Activated B cell treated with CpG ODN at 0.5 μM for 24 hours (primary cell): ENCODE measurements around the gene TMEM267. TPM values are rescaled to one million over a fixed set of nuclear protein-coding genes. Genes with fewer than 3 reads are reported as not detected.
"Not testable (repeated sequence)": the region's sequence is repeated elsewhere in the genome, so short reads cannot be mapped to it uniquely, and the experiment has no call there.

Source experiments
- ATAC-seq: fragments of 200-7000 bp; cut with Tn5 transposase; one replicate; pipeline ENCODE4 v1.10.0; 2021; ENCODE audit warnings: low read depth, mild to moderate bottlenecking, moderate library complexity
- CTCF ChIA-PET: fragments of 350-600 bp; sonication (Branson Sonifier 250); formaldehyde crosslinking; loops from one replicate; lab custom pipeline; 2021; ENCODE audit warnings: antibody characterized with exemption; lab: Charles Lee
- POLR2A ChIA-PET: fragments of 350-600 bp; sonication (Branson Sonifier 250); formaldehyde crosslinking; loops from one replicate; lab custom pipeline; 2021; ENCODE audit warnings: antibody characterized with exemption; lab: Charles Lee
- DNase-seq: peaks from one replicate; pipeline ENCODE4 v3.0.0; 2022
- H3K27ac Mint-ChIP-seq: one replicate; pipeline ENCODE4 v1.8.0; 2020; ENCODE audit warnings: mixed read lengths
- H3K27me3 Mint-ChIP-seq: one replicate; pipeline ENCODE4 v1.8.0; 2021; ENCODE audit warnings: mixed read lengths
- H3K36me3 Mint-ChIP-seq: one replicate; pipeline ENCODE4 v1.8.0; 2021; ENCODE audit warnings: low read depth, mixed read lengths
- H3K4me1 Mint-ChIP-seq: one replicate; pipeline ENCODE4 v1.8.0; 2021; ENCODE audit warnings: mixed read lengths
- H3K4me3 Mint-ChIP-seq: one replicate; pipeline ENCODE4 v1.8.0; 2020; ENCODE audit warnings: mild to moderate bottlenecking, mixed read lengths
- H3K9me3 Mint-ChIP-seq: one replicate; pipeline ENCODE4 v1.8.0; 2020; ENCODE audit warnings: mixed read lengths
- intact Hi-C: fragments of 100-400 bp; cut with micrococcal nuclease; formaldehyde crosslinking; loops from one replicate; pipeline ENCODE4 v1.15.1; 2024
- total RNA-seq: library from RNA; stranded (reverse); gene quantifications from 2 replicates; pipeline ENCODE4 v1.2.3, GENCODE V29; 2022
- TF ChIP-seq, protein P1 (sequence below): fragments of 200-600 bp; IDR thresholded peaks from one replicate; pipeline ENCODE4 v1.8.0; 2022; ENCODE audit warnings: antibody characterized with exemption, mild to moderate bottlenecking

TMEM267 gene
- total RNA-seq, 1 donor from 2014 or later: 15.2 TPM

GRCh38 chr5:43515678-43516048, 32.0 kb upstream of the TMEM267 start:
- ChIA-PET CTCF (interaction anchor here (1.0 to 2.5 kb wide), 2 partner anchors 32 to 40 kb away, joined by 3 to 12 read pairs; partner anchors contain the start of gene TMEM267), POLR2A (interaction anchor here (1.1 to 4.3 kb wide), 7 partner anchors 31 to 496 kb away, joined by 3 to 140 read pairs (median 10); partner anchors contain the start of genes HMGCS1, NNT and TMEM267)
- Mint-ChIP-seq H3K4me1 (peaks cover 23% of the 10 kb centered on the region), H3K4me3 (peak overlapping the region; percentile 95), H3K9me3 (no peaks in the 10 kb centered on the region), H3K27ac (peak overlapping the region; percentile 95), H3K36me3 (peaks cover 6% of the 10 kb centered on the region), H3K27me3 (no peaks in the 10 kb centered on the region)
- intact Hi-C loops: loop anchor here (1.0 kb wide), 9 partner anchors 32 to 1611 kb away; partner anchors contain the start of genes HMGCS1, NNT, RIMOC1 and TMEM267
- DNase-seq: no peak
- TF ChIP-seq, protein P1, sequence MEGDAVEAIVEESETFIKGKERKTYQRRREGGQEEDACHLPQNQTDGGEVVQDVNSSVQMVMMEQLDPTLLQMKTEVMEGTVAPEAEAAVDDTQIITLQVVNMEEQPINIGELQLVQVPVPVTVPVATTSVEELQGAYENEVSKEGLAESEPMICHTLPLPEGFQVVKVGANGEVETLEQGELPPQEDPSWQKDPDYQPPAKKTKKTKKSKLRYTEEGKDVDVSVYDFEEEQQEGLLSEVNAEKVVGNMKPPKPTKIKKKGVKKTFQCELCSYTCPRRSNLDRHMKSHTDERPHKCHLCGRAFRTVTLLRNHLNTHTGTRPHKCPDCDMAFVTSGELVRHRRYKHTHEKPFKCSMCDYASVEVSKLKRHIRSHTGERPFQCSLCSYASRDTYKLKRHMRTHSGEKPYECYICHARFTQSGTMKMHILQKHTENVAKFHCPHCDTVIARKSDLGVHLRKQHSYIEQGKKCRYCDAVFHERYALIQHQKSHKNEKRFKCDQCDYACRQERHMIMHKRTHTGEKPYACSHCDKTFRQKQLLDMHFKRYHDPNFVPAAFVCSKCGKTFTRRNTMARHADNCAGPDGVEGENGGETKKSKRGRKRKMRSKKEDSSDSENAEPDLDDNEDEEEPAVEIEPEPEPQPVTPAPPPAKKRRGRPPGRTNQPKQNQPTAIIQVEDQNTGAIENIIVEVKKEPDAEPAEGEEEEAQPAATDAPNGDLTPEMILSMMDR: no peak
- no peak for ATAC-seq

GRCh38 chr5:43514816-43515677, 31.4 kb upstream of the TMEM267 start, which contains the start of gene C5orf34:
C5orf34 (minus strand) TSS chr5:43515148; CDS start chr5:43509339, 5,809 bp downstream.
- ChIA-PET POLR2A (interaction anchor here (0.5 to 4.3 kb wide), 12 partner anchors 30 to 523 kb away, joined by 3 to 140 read pairs (median 4); partner anchors contain the start of genes HMGCS1, NNT, TMEM267 and ZNF131), CTCF (interaction anchor here (0.9 to 2.5 kb wide), 3 partner anchors 31 to 88 kb away, joined by 3 to 12 read pairs (median 3); partner anchors contain the start of genes NNT and TMEM267)
- H3K36me3 Mint-ChIP-seq: peaks cover 6% of the 10 kb centered on the region
- peak within 1 kb of the TSS; percentile 95 for H3K27ac Mint-ChIP-seq
- H3K27me3 Mint-ChIP-seq: no peaks in the 10 kb centered on the region
- peak within 1 kb of the TSS; percentile 95 for H3K4me3 Mint-ChIP-seq
- peaks cover 23% of the 10 kb centered on the region for H3K4me1 Mint-ChIP-seq
- ATAC-seq: peak; percentile 96
- peak; percentile 92 for DNase-seq
- TF ChIP-seq, protein P1: no peak
- intact Hi-C loops: loop anchor here (1.0 kb wide), 9 partner anchors 32 to 1611 kb away; partner anchors contain the start of genes HMGCS1, NNT, RIMOC1 and TMEM267
- H3K9me3 Mint-ChIP-seq: no peaks in the 10 kb centered on the region

DNA sequence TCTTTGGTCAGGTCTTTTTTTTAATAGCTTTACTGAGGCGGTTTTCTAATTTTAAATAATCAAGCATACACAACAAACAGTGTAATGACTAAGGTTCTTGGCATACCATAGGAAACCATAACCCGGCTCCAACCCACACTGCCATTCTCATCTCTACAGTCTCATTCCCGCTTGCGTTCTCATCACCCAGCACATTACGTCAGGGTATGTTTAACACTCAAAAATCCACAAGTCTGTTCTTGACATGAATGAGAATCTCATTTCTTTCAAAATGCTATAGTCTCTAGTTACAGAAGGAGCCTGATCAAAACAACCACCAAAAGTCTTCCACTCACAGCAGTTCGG, 30.8 kb upstream of the TMEM267 start:
- peak overlapping the region; percentile 95 for H3K4me3 Mint-ChIP-seq
- intact Hi-C loops: no loop called here
- ATAC-seq (peak; percentile 18), DNase-seq (no peak)
- ChIA-PET CTCF (interaction anchor here (0.9 to 2.5 kb wide), 2 partner anchors 30 to 89 kb away, joined by 3 to 12 read pairs; partner anchors contain the start of genes NNT and TMEM267), POLR2A (interaction anchor here (1.0 to 4.3 kb wide), 11 partner anchors 30 to 522 kb away, joined by 3 to 140 read pairs (median 5); partner anchors contain the start of genes HMGCS1, NNT, TMEM267 and ZNF131)
- H3K9me3 Mint-ChIP-seq: no peaks in the 10 kb centered on the region
- H3K27ac Mint-ChIP-seq: peak overlapping the region; percentile 95
- peaks cover 6% of the 10 kb centered on the region for H3K36me3 Mint-ChIP-seq
- no peaks in the 10 kb centered on the region for H3K27me3 Mint-ChIP-seq
- peaks cover 23% of the 10 kb centered on the region for H3K4me1 Mint-ChIP-seq
- TF ChIP-seq, protein P1: no peak

- intact Hi-C loops: no loop called here
- DNase-seq: no peak
Measured at GRCh38 chr5:43514025-43514424, 30.4 kb upstream of the TMEM267 start.

GRCh38 chr5:43511062-43511461, 27.4 kb upstream of the TMEM267 start:
- H3K27me3 Mint-ChIP-seq, DNase-seq, H3K27ac Mint-ChIP-seq, ATAC-seq, CTCF ChIA-PET, H3K9me3 Mint-ChIP-seq, intact Hi-C loops, POLR2A ChIA-PET, H3K4me3 Mint-ChIP-seq: not testable (repeated sequence)
- Mint-ChIP-seq H3K36me3 (peaks cover 14% of the 10 kb centered on the region), H3K4me1 (peaks cover 23% of the 10 kb centered on the region)

More at GRCh38 chr5:43514025-43514424, 30.4 kb upstream of the TMEM267 start:
- no peaks in the 10 kb centered on the region for H3K9me3 Mint-ChIP-seq
- H3K27ac Mint-ChIP-seq: peak overlapping the region; percentile 95
- peak overlapping the region; percentile 95 for H3K4me3 Mint-ChIP-seq
- ChIA-PET CTCF (interaction anchor here (2.5 kb wide), 1 partner anchor 30 kb away, joined by 12 read pairs; the partner anchor contains the start of gene TMEM267), POLR2A (interaction anchor here (1.1 to 4.3 kb wide), 5 partner anchors 29 to 393 kb away, joined by 3 to 140 read pairs (median 15); partner anchors contain the start of genes HMGCS1, NNT, TMEM267 and ZNF131)
- H3K36me3 Mint-ChIP-seq: peaks cover 8% of the 10 kb centered on the region
- TF ChIP-seq, protein P1: no peak
- no peaks in the 10 kb centered on the region for H3K27me3 Mint-ChIP-seq
- no peak for ATAC-seq
- peaks cover 23% of the 10 kb centered on the region for H3K4me1 Mint-ChIP-seq
